Loucy (cell line): ENCODE measurements around the gene DAG1.

ENCODE experiments used
- H2AFZ ChIP-seq: fragments of 200-600 bp; sonication (generic); 2 replicates; pipeline ENCODE4 v1.6.0; 2016; ENCODE audit warnings: antibody characterized with exemption, mild to moderate bottlenecking, low read length, moderate library complexity
- H3F3A ChIP-seq: fragments of 200-600 bp; 2 replicates; pipeline ENCODE4 v1.6.0; 2016; ENCODE audit warnings: antibody characterized with exemption, low read depth, mild to moderate bottlenecking
- H3K27me3 ChIP-seq: fragments of 200-600 bp; sonication (generic); 2 replicates; pipeline ENCODE4 v1.6.1; 2014; ENCODE audit warnings: low read length, mild to moderate bottlenecking; ENCODE audit not compliant: insufficient read depth, poor library complexity, severe bottlenecking
- H3K36me3 ChIP-seq: fragments of 200-600 bp; sonication (generic); 2 replicates; pipeline ENCODE4 v1.6.1; 2016; ENCODE audit warnings: low read length; ENCODE audit not compliant: insufficient read depth
- H3K4me1 ChIP-seq: fragments of 200-600 bp; sonication (generic); 2 replicates; pipeline ENCODE4 v1.5.1; 2014; ENCODE audit warnings: low read length, mild to moderate bottlenecking; ENCODE audit not compliant: insufficient read depth, poor library complexity, severe bottlenecking
- H3K4me2 ChIP-seq: fragments of 200-600 bp; sonication (generic); 2 replicates; pipeline ENCODE4 v1.6.0; 2014; ENCODE audit warnings: antibody characterized with exemption, low read length, low read depth, mild to moderate bottlenecking; ENCODE audit not compliant: poor library complexity, severe bottlenecking
- H3K4me3 ChIP-seq: fragments of 200-600 bp; sonication (generic); 2 replicates; pipeline ENCODE4 v1.5.1; 2014; ENCODE audit warnings: low read length, mild to moderate bottlenecking, mixed read lengths; ENCODE audit not compliant: poor library complexity, severe bottlenecking
- H3K79me2 ChIP-seq: fragments of 200-600 bp; sonication (generic); 2 replicates; pipeline ENCODE4 v1.6.1; 2014; ENCODE audit warnings: low read length; ENCODE audit not compliant: insufficient read depth
- H3K9ac ChIP-seq: fragments of 200-600 bp; sonication (generic); 2 replicates; pipeline ENCODE4 v1.6.0; 2014; ENCODE audit warnings: mild to moderate bottlenecking, low read depth, low read length, moderate library complexity; ENCODE audit not compliant: poor library complexity, severe bottlenecking
- H3K9me2 ChIP-seq: fragments of 200-600 bp; sonication (generic); replicated peaks from 2 replicates; pipeline ENCODE4 v1.6.1; 2016; ENCODE audit warnings: low read depth, low read length, mixed read lengths
- H3K9me3 ChIP-seq: fragments of 200-600 bp; sonication (generic); 2 replicates; pipeline ENCODE4 v1.6.1; 2014; ENCODE audit warnings: mild to moderate bottlenecking, antibody characterized with exemption, low read length, low read depth; ENCODE audit not compliant: insufficient read depth
- H4K20me1 ChIP-seq: fragments of 200-600 bp; sonication (generic); 2 replicates; pipeline ENCODE4 v1.6.0; 2014; ENCODE audit warnings: antibody characterized with exemption, low read length, mild to moderate bottlenecking; ENCODE audit not compliant: insufficient read depth, poor library complexity, severe bottlenecking
- EZH2phosphoT487 ChIP-seq: fragments of 200-600 bp; IDR thresholded peaks from 2 replicates; pipeline ENCODE4 v1.6.1; 2018; ENCODE audit warnings: antibody characterized with exemption, mild to moderate bottlenecking, moderate library complexity, borderline replicate concordance
- TF ChIP-seq, protein P1 (sequence below): fragments of 200-600 bp; sonication (generic); conservative IDR thresholded peaks from 2 replicates; pipeline ENCODE4 v1.5.1; 2014; ENCODE audit warnings: mild to moderate bottlenecking, antibody characterized with exemption, low read length

The DAG1 gene

DNA sequence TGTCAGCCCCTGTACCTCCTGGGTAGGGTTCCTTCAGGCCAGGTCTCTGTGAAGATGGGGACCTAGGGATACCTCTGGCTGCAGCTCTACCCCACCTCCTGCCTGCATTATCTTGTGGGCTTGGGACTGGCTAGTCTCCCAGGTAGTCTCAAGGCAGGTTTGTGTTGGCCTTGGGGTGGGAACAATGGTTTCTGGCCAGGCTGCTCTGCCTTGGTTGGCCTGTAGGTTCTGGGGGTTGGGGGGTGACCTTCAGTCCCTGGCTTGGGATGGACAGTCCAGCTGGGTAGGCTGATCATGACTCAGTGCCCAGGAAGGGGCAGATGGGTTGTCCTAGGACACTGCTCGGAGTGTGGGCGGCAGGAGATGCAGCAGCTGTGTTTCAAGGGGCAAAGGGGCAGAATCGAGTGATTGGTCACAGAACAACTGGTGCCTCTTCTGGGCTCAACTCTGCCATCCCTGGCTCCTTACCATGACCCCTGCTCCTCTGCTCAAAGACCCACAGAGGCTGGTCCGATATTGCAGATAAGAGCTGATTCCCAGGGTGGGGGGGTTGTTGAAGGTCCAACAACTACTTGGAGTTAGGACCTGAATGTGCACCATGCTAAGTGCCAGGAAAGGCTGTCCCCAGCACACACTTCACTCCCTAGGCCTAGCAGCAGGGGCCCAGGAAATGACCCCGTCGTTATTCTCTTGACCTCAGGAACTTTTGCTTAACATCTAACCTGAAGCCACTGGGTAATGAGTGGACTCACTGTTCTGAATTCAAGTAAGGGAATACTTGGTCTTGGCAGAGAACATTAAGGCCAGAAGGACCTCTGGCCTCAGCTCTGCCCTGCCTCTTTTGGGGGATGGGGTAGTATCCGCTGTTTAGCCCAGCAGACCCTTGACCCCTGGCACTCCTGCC, 66.2 kb downstream of the DAG1 start:
- Histone ChIP-seq H3K4me3 (no peak overlapping the region), H3K9ac (no peak overlapping the region), H4K20me1 (no peaks in the 10 kb centered on the region), H3K36me3 (peaks cover 18% of the 10 kb centered on the region; the same call in 1 of the 2 replicates), H2AFZ (no peak overlapping the region), H3K4me1 (peaks cover 4% of the 10 kb centered on the region), H3K27me3 (no peaks in the 10 kb centered on the region), H3K9me2 (no peaks in the 10 kb centered on the region), H3F3A (no peaks in the 10 kb centered on the region), H3K9me3 (no peaks in the 10 kb centered on the region), H3K79me2 (no peaks in the 10 kb centered on the region), H3K4me2 (no peak overlapping the region)
- TF ChIP-seq EZH2phosphoT487, result no peak
- TF ChIP-seq, protein P1, sequence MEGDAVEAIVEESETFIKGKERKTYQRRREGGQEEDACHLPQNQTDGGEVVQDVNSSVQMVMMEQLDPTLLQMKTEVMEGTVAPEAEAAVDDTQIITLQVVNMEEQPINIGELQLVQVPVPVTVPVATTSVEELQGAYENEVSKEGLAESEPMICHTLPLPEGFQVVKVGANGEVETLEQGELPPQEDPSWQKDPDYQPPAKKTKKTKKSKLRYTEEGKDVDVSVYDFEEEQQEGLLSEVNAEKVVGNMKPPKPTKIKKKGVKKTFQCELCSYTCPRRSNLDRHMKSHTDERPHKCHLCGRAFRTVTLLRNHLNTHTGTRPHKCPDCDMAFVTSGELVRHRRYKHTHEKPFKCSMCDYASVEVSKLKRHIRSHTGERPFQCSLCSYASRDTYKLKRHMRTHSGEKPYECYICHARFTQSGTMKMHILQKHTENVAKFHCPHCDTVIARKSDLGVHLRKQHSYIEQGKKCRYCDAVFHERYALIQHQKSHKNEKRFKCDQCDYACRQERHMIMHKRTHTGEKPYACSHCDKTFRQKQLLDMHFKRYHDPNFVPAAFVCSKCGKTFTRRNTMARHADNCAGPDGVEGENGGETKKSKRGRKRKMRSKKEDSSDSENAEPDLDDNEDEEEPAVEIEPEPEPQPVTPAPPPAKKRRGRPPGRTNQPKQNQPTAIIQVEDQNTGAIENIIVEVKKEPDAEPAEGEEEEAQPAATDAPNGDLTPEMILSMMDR, result no peak

DNA sequence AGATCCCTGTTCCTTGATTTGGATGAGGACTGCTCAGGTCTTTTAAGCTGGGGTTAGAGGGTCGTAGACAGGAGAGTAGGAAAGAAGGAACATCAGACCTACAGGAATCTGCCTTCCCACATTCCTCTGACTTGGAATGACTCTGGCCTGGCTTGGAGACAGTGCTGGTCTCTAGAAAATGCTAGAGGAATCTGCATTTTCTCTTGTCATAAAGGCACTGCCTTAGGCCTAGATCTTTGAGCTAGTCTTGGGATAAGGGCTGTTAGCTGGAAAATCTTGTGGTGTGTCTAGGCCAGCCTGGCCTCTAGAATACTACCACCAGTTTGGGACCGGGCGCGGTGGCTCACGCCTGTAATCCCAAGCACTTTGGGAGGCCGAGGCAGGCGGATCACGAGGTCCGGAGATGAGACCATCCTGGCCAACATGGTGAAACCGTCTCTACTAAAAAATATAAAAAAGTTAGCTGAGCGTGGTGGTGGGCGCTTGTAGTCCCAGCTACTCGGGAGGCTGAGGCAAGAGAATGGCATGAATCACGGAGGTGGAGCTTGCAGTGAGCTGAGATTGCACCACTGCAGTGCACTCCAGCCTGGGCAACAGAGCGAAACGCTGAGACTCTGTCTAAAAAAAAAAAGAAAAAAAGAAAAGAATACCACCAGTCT, 66.9 kb downstream of the DAG1 start:
- Histone ChIP-seq H3K9ac (no peak overlapping the region), H3K9me2 (no peaks in the 10 kb centered on the region), H3K36me3 (peaks cover 10% of the 10 kb centered on the region; the same call in 1 of the 2 replicates), H3K27me3 (no peaks in the 10 kb centered on the region), H2AFZ (no peak overlapping the region), H3K4me3 (no peak overlapping the region), H3K4me1 (peaks cover 4% of the 10 kb centered on the region), H3K9me3 (no peaks in the 10 kb centered on the region), H4K20me1 (no peaks in the 10 kb centered on the region), H3K4me2 (no peak overlapping the region), H3K79me2 (no peaks in the 10 kb centered on the region), H3F3A (no peaks in the 10 kb centered on the region)
- TF ChIP-seq, protein P1, result no peak
- TF ChIP-seq EZH2phosphoT487, result no peak

- Histone ChIP-seq H3K9me2 (no peaks in the 10 kb centered on the region), H3K9ac (peak overlapping the region; percentile 71), H3K9me3 (no peaks in the 10 kb centered on the region), H4K20me1 (no peaks in the 10 kb centered on the region), H3K4me3 (peak overlapping the region; percentile 79), H3K27me3 (no peaks in the 10 kb centered on the region), H3K4me2 (peak overlapping the region; percentile 93), H3K36me3 (no peaks in the 10 kb centered on the region), H3K79me2 (no peaks in the 10 kb centered on the region), H3F3A (no peaks in the 10 kb centered on the region), H2AFZ (peak overlapping the region; percentile 97), H3K4me1 (peaks cover 4% of the 10 kb centered on the region)
- TF ChIP-seq, protein P1, result peak; percentile 81
- no peak for TF ChIP-seq EZH2phosphoT487
Measured at GRCh38 chr3:49539659-49540560, 69.8 kb downstream of the DAG1 start.
